Measurements from ENCODE around the gene AAR2. TPM values are rescaled to one million over a fixed set of nuclear protein-coding genes. Genes with fewer than 3 reads are reported as not detected.

AAR2 gene
- total RNA-seq, 1 donor from 2014 or later = 34.0 TPM

DNA sequence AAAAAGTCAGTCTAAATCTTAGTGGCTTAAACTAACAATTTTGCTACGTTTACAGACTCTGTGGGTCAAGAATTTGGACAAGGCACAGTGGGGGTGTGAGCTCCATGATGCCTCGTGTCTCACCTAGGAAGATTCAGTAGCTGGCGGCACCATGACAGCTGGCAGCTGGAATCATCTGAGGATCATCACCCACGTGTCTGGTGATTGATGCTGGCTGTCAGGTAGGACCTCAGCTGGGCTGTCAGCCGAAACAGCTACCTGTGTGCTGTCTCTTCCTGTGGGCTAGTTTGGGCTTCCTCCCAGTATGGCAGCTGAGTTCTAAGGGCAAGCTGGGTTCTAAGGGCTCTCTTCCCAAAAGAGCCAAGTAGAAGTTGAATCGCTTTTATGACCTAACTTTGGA, 43.5 kb downstream of the AAR2 start:
- DNase-seq (ENCODE audit: low read depth) = no peak

DNA sequence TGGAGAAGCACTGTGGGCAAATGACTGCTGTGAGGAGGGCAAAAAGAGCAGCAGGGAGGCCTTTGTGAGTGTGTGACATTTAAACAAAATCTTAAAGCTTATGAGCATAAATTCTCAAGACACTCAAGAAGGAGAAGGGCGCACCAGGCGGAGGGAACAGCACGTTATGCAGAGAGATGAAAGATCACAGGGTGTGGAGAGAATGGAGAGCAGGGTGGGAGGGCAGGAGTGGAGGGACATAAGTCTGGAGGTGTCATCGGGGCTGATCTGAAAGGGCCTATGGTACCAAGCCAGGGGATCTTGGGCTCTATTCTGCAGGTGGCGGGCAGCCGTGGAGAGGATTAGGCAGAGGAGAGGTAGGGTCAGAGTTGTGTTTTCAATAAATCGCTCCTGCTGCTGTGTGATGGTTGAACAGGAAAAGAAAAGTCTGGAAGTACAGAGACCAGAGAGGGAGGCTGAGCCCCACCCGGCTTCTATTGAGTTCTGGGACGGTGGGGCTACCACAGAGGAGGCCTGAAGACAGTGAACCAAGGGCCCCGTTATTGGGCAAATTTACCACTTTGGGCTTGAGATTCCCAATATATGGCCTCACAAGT, 45.6 kb downstream of the AAR2 start:
- DNase-seq (ENCODE audit: low read depth) = no peak

DNA sequence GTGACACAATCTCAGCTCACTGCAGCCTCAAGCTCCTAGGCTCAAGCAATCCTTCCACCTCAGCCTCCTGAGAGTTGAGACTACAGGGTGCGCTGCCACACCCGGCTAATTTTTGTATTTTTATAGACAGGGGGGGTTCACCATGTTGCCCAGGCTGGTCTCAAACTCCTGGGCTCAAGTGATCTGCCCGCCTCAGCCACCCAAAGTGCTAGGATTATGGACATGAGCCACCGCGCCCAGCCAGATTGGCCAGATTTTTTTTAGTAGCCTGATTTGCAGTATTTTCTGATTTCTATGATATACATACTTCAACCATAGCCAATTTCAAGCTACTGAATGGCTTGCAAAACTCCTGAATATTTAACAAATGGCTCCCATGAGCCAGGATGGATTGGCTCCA, 48.5 kb downstream of the AAR2 start:
- no peak for DNase-seq (ENCODE audit: low read depth)

DNA sequence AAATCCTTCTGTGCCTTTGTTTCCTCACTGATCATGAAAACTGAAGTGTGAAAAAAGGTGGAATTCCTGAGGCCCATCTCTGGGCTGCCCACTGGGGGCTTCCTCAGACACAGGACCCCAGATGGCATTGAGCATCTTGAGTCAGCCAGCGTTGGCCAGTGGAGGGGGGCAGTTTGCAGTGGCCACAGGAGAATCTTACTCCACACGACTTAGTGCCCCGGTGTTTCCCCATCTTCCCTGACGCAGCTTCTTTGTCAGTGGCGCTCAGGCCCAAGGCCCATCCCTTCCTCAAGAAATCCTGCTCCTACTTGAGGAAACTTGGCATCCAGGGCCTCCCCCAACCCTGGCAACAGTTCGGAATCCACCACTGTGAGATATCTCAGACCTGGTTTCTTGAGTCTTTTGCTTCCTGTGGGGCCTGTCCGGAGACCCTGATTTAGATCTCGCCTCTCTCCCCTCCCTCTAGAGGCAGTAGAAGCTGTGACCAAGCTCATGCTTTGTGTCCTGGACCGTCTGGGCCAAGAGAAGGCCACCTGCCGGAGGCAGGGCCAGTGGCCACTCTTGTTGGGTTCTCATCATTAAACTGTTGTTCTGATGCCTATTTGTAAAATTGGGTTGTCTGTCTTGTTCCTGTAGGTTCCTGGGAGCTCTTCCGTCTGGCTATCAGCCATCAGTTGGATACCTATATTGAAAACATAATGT, 49.6 kb downstream of the AAR2 start:
- no peak for DNase-seq (ENCODE audit: low read depth)

DNA sequence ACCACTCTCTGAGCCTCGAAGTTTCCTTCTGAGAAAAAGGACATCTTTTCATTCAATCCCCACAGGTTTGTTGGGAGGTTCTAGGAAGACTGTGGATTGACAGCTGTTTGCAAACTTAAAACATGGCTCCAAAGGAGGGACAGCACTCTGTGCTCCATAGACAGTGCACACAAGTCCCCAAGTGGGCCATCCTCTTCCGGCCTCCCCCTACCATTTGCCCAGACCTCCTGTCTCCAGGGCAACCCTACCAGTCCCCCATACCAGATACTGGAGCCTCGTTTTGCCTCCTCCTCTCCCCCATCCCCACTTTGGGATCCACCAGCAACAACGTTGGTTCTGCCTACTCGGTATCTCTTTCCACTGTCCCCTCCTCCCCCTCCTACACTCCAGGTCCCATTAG, 61.4 kb downstream of the AAR2 start:
- DNase-seq (ENCODE audit: low read depth) = no peak

DNA sequence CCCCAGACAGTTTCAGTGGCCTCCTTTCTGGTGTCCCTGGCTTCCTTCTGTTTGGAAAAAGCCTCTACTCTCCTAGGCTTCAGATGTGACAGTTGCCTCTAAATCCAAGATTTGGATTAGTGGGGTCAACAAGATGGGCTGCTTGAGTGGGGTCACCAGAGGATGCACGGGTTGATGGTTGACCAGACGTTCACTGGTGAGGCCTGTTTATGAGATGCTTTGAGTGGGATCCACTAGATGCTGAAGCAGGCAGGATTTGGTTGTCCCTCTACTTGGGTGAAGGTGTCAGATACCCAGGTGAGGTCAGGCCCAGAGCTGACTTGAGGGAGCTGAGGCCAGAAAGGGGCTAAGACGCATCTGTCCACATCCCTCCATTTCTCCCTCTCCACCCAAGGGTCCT, 61.8 kb downstream of the AAR2 start:
- DNase-seq (ENCODE audit: low read depth) = no peak

DNA sequence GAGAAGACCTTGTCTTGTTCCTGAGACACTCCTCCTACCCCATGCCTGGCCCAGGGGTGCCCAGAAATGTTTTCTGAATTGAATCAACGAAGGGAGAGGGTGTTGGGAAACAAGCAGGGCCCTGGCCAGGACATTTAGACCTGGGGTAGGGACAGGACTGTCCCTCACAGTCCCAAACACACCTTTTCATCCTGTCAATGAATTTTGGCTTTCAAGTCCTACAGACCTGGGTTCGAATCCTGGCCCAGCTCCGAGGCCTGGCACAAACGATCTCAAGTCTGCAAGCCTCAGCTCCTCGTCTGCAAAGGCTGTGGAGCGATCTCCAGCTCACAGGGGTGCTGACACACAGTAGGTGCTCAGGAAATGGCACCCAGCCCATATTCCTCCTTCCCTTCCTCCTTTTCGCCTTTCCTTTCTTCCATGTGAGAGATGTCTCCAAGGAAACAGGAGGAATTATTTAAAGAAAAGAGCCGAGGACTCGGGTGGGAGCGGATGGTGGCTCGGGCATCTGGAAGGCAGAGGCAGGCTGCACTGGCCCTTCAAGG, 62.6 kb downstream of the AAR2 start:
- DNase-seq (ENCODE audit: low read depth) = no peak

DNA sequence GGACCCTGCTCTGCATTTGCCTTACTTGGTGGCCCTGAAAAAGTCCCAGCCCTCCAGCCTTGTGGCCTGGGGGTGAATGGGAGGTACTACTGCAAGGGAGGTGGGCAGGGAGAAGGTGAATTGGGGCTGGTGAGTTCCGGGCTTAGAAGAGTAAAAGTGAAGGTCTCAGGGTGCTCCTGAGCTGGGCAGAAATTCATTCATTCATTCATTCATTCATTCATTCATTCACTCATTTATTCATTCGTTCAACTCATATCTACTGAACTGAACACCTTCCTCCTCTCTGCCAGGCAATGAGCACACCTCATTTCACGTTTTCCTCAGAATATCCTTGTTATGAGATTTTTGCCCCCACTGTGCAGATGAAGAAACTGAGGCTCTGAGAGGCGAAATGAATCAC, 63.2 kb downstream of the AAR2 start:
- DNase-seq (ENCODE audit: low read depth) = no peak

DNA sequence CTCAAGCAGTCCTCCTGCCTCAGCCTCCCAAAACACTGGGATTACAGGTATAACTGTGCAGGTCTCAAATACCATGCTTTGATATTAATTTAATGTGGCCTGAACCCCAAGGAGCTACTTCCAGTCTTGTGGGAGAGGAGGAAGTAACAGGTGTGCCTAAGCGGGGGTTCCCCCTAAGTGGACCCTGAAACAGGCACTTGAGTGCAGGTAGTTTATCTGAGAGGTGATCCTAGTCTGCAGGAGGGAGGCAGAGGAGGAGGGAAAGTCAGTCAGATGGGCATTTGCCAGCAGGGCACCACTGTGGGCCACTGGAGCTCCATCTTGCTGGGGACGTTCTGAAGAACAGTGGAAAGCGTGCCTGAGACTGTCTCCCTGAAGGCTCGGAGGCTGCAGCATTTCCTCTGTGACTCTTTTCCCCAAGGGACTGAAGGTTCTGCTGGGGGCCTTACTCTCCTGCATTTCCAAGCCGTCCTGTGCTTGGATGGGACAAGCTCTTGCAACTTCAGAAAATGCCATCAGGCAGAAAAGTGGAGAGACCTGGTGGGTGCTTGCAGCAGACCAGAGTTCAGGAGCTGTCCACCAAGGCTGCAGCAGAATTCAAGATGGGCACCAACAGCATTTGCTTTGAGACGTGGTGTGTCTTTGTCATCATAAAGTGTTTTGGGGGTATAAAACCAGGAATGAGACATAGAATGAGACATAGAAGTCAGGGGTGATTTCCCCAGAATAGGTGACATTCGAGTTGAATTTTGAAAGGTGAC, 65.3 kb downstream of the AAR2 start:
- DNase-seq (ENCODE audit: low read depth) = no peak

DNA sequence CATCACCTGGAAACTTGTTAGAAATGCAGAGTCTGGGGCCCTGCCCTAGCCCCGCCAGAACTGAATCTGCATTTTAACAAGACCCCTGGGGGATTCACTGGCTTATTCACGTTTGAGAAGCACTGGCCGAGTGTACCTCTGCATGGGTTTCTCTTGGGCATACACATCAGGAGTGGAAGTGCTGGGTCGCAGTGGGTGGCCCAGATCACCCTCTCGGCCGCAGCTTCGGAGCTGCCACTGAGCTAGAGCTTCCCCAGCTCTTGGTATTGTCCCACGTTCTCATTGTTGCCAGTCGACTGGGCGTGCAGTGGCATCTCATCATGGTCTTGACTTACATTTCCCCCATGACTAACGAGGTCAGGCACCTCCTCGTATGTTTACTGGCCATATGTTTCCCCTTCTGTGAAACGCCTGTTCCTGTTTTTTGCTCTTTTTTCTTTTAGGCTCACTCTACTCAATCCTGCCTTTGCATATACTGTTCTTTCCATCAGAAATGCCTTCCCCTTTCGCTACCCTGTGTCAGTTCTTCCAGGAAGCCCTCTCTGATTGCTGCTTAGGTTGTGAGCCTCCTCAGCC, 66.8 kb downstream of the AAR2 start:
- DNase-seq (ENCODE audit: low read depth) = no peak

DNA sequence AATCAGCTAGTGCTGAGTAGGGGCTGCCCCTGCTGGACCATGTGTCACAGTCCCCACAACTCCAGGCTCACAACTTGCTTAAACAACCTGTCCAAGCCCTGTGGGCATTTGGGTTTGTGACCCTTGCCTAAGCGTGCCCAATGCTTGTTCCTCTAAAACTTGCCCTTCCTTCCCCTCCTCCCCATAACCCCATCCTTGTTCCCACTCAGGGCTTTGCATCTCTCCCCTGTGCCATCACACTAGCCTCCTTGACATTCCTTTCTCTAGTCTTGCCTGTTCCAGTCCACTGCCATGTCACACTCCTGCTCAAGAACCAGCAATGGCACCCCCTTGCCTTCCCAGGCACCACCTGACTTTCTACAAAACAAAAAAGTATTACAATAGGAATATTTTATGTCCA, 67.6 kb downstream of the AAR2 start:
- no peak for DNase-seq (ENCODE audit: low read depth)

DNA sequence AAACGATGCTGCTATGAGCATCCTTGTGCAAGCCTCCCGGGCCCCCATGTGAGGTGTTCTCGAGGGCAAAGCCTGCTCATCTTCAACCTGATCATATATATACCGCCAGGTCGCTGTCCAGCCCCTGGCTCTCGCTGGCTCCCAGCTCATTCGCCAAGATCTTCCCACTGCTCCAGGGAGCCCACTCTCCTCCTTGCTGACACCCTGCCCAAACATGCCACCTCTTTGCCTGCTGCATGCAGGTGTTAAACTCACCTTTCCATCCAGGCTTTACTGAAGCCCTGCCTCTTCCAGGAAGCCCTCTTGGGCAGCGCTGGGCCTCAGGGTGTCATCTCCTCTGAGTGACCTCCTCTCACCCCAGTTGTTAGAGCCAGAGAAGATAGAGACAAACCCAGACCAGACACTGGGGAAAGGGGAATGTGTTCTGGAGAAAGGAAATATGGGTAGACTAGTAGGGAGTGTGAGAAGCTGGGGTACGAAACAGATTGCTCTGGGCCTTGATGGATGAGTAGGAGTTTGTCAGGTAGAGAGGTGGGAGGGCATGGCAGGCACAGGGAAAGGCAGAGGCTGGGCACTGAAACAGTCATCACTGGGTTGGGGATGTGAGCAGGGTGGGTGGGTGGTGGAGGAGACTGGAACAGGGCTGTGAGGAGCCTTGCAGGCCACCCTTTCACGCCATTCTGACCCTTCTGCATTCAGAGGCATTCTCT, 68.7 kb downstream of the AAR2 start:
- no peak for DNase-seq (ENCODE audit: low read depth)

DNA sequence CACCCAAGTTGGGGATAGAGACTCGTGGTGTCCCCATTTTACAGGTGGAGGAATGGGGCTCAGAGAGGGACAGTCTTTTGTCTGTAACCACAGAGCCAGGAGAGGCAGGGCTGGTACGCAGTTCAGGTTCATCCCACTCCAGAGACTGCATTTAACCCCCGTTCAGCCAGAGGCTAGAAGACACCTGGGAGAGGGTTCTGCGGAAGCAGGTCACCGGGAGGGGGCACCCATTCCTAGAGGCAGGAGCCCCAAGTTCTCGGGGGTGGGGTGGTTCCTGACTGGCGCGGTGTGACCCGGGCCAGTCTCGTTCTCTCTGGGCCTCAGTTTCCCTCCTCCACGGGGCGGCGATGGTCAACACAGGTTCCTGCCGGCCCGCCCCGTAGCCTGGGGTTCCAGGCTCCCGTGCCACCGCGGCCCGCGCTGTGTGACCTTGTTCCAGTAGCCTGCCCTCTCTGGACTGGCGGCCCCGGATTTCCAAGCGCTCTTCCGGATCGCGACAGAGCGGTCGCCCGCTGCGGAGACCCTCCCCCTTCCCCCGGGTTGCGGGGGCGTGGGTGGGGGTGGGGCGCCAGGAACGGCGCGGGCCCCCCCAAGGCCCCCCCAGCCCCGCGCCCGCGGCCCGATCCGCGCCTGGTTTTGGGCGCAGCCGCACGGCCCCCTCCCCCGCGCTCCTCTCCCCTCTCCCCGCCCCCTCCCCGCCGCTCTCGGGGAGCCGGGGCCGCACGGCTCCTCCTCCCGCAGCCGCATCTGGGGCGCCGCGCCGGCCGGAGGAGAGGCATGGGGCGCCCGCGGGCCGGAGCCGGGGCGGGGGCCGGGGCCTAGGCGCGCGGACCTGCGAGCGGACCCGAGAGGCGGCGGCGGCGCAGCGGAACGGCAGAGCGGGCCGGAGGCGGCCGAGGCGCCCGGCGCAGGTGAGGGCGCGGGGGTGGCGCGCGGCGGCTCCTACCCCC, 69.6 kb downstream of the AAR2 start, which contains the start of gene DLGAP4:
TSS of gene DLGAP4 (plus strand) at position 738 of the 950 bp plus-strand sequence. CDS start 125,379 bp downstream, outside the sequence.
- no peak for DNase-seq (ENCODE audit: low read depth)

Other genes starting within 250 kb of the AAR2 start
- gene EPB41L1, start 81.7 kb upstream of the AAR2 start, total RNA-seq = 20.3 and 47.7 TPM in 2 replicates
- gene DLGAP4, start 69.9 kb downstream of the AAR2 start, total RNA-seq = 15.3 and 47.4 TPM in 2 replicates

All from renal cortical epithelial cell (primary cell).